Esophagus (tissue), 2 donors: Measurements from ENCODE around the gene SIM2. TPM values are rescaled to one million over a fixed set of nuclear protein-coding genes. Genes with fewer than 3 reads are reported as not detected.
A peak's percentile ranks its signal among the peaks of the same experiment; 100 is the strongest.

Experiments used
- H3K27ac ChIP-seq, 2 donors: one replicate each; pipeline ENCODE4 v1.5.1; 2013; ENCODE audit warnings: low read depth in 2 of 2, mild to moderate bottlenecking in 2 of 2, inconsistent platforms in 1 of 2, low read length in 1 of 2, moderate library complexity in 1 of 2
- H3K27me3 ChIP-seq, 2 donors: one replicate each; pipeline ENCODE4 v1.6.1; 2013; ENCODE audit warnings: low read length in 2 of 2, control low read depth in 1 of 2, mild to moderate bottlenecking in 1 of 2; ENCODE audit not compliant: insufficient read depth in 2 of 2, control insufficient read depth in 1 of 2
- H3K36me3 ChIP-seq, 2 donors: one replicate each; pipeline ENCODE4 v1.6.1; 2013; ENCODE audit warnings: low read length in 1 of 2; ENCODE audit not compliant: control insufficient read depth in 2 of 2, insufficient read depth in 2 of 2
- H3K4me1 ChIP-seq, 2 donors: one replicate each; pipeline ENCODE4 v1.6.1; 2013; ENCODE audit warnings: low read length in 1 of 2; ENCODE audit not compliant: control insufficient read depth in 2 of 2, insufficient read depth in 2 of 2
- H3K4me3 ChIP-seq, 2 donors: one replicate each; pipeline ENCODE4 v1.5.1; 2013; ENCODE audit warnings: low read length in 2 of 2, mild to moderate bottlenecking in 2 of 2, low read depth in 1 of 2, moderate library complexity in 1 of 2
- H3K9me3 ChIP-seq, 2 donors: one replicate each; pipeline ENCODE4 v1.6.1; 2013; ENCODE audit warnings: mild to moderate bottlenecking in 2 of 2, low read depth in 1 of 2, low read length in 1 of 2, moderate library complexity in 1 of 2; ENCODE audit not compliant: control insufficient read depth in 2 of 2, insufficient read depth in 1 of 2
- WGBS, 2 donors: extraction: QIAGEN DNeasy Blood & Tissue Kit; methylation state at CpG; one replicate each; pipeline ENCODE4 v1.1.7; 2013; 5-methylcytosine and 5-hydroxymethylcytosine counted together
- polyA plus RNA-seq, 2 donors: library from polyadenylated mRNA; stranded (reverse); fragments of 200-250 nt; gene quantifications; one replicate each; pipeline ENCODE4 v1.2.3, GENCODE V29; 2013
- donor health status: healthy with polysubstance abuse.
- donor health status: Bipolar disorder and iron deficiency.

SIM2 gene
- polyA plus RNA-seq, 2 donors: 18.7 to 42.9 TPM

DNA sequence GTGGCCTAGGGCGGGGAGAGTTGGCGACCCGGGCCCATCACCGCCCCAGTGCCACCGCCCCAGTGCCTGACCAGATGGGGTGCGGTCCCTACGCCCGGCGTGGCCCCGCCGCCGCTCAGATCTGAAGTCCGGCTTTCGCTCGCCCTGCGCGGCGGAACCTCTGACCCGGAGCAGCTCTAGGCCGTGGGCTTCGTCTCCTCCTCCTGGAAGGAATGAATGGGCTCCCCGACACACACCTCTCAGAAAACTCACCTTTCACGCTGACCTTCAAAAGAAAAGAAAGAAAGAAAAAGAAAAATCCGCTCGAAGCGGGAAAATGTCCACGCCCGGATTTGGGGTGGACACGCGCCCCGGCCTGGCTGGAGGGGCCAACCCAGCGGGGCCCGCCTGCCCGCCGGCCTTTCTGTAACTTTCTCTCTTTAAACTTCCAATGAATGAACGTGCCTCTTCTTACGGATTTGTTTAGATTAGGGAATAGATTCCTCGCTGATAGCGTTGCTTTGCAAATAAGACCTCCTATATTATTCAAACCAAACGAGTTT is 5.4 kb upstream of the SIM2 start:
- 7% methylated on average over 40 of the region's 40 CpGs for WGBS, 2 donors
- Histone ChIP-seq H3K27ac (peak overlapping the region; percentile 71 to 79), H3K4me1 (peaks cover 3 to 5% of the 10 kb centered on the region in 2 donors), H3K27me3 (peaks cover 0 to 4% of the 10 kb centered on the region in 2 donors), H3K36me3 (no peaks in the 10 kb centered on the region), H3K9me3 (no peaks in the 10 kb centered on the region), H3K4me3 (peak overlapping the region; percentile 47 to 49)

DNA sequence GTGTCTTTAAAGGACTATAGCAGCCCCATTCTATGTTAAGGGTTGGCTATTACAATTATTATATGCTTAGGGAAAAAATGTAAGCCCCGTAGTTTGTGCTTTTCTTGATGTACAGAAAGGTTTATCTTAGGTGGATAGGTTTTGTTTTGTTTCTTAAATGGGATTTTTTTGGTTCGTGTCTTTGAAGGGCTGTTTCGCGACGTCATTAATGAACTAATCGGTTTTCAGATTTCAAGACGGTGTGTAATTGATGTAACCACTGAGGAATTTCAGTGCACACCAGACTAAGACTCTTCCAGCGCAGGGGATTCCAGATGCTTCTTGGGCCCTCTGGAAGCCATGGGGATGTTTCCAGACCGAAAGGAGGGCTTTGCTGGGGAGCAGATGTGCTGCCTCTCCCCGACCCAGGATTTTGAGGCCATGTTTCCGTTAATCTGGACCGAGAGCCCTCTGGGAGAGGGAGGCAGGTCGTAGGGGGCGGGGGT is 4.8 kb upstream of the SIM2 start:
- 6 to 11% methylated on average over 14 of the region's 14 CpGs for WGBS, 2 donors
- H3K36me3 ChIP-seq: no peaks in the 10 kb centered on the region
- H3K27ac ChIP-seq: peak overlapping the region; percentile 53 to 85
- H3K9me3 ChIP-seq: no peaks in the 10 kb centered on the region
- peaks cover 0 to 4% of the 10 kb centered on the region in 2 donors for H3K27me3 ChIP-seq
- H3K4me1 ChIP-seq: peaks cover 3 to 5% of the 10 kb centered on the region in 2 donors
- peak overlapping the region in 1 of 2 donors; percentile 75 for H3K4me3 ChIP-seq

DNA sequence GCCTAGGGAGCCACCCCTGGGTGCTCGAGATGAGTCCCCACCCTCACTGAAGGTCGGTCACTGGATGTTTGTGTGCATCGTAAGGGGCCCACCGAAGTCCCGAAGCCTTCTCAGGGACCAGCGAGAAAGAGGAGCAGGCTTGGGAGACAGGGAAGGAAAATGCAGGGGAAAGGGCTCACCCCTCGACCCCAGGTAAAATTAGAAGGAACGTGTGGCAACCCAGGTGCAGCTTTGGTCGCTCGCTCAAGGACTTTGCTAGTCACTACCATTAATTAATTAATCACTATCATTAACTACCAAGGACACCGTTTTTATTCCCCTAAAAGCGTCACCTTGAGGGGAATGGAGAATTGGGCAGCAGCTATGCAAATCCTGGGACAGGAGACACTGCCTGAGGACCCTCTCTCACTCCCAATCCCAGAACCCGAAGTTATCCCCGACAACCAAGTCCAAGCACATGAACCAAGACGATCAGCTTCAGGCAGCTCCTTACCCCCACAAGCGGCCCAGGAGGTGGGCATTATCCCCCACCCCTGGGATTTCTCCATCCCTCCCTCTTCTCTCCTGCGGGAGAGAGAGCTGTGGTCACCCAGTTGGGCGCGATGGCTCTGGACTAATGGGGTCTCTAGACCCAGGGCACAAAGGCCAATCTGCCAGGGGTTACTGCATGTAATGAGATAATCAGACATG is 4.2 kb upstream of the SIM2 start:
- peaks cover 0 to 4% of the 10 kb centered on the region in 2 donors for H3K27me3 ChIP-seq
- no peaks in the 10 kb centered on the region for H3K9me3 ChIP-seq
- WGBS, 2 donors: 8 to 11% methylated on average over 19 of the region's 19 CpGs
- H3K4me3 ChIP-seq: peak overlapping the region in 1 of 2 donors; percentile 75
- peak overlapping the region; percentile 53 to 85 for H3K27ac ChIP-seq
- H3K4me1 ChIP-seq: peaks cover 3 to 5% of the 10 kb centered on the region in 2 donors
- H3K36me3 ChIP-seq: no peaks in the 10 kb centered on the region

DNA sequence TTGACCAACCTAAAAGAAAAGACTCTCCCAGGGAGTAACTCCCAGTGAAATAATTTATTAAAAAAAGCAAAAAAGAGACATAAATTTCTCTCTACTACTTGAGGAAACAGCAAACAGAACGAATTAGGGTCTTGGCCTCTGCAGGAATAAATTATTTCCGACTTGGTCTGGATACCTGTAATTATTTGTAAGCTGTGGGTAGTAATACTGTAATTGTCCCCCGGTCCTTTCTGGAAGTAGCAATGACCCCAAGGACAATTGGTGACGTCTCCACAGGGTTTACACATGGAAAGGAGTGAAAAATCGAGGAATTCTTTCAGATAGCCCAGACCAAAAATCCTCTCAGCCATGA is 3.7 kb upstream of the SIM2 start:
- Histone ChIP-seq H3K4me3 (peak overlapping the region in 1 of 2 donors; percentile 75), H3K27ac (peak overlapping the region; percentile 53 to 90), H3K9me3 (no peaks in the 10 kb centered on the region), H3K36me3 (no peaks in the 10 kb centered on the region), H3K27me3 (peaks cover 0 to 4% of the 10 kb centered on the region in 2 donors), H3K4me1 (peaks cover 3 to 5% of the 10 kb centered on the region in 2 donors)
- WGBS, 2 donors: 13 to 15% methylated on average over 5 of the region's 5 CpGs

DNA sequence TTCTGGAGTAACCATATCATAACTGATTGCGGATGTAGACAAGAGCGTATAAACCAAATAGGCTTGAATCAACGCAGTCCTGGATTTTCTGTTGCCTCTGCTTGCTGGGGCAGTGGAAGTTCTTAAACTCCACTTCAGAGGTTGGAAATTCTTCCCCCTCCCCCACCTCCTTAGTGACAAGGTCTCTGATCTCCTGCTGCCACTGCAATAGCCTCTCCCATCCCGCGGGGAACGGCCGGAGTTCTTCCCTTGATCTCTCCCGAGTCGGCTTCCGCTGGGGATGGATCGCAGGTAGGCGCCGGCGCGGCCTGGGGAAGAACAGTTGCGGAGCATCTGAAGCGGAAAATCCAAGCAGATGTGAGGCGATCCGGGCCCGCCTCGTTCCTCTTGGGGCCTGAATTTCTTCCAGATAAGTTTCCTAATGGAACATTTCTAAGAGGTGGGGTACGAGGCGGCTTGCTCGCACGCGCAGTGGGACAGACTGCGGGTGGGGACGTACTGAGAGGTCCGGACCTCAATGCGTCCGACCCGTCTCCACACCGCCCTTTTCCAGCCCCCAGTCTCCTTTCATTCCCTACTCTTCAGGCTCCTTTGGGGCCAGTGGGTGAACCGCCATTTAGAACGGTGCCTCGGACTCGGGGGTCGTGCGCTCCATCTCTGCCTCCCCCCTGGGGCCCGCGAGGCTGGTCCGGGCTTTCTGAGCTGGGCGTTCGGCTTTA is 3.1 kb upstream of the SIM2 start:
- 6 to 8% methylated on average over 42 to 44 of the region's 44 CpGs for WGBS, 2 donors
- Histone ChIP-seq H3K36me3 (no peaks in the 10 kb centered on the region), H3K27me3 (peaks cover 0 to 4% of the 10 kb centered on the region in 2 donors), H3K27ac (peak overlapping the region; percentile 51 to 90), H3K4me3 (peak overlapping the region; percentile 66 to 75), H3K4me1 (peaks cover 3 to 5% of the 10 kb centered on the region in 2 donors), H3K9me3 (no peaks in the 10 kb centered on the region)

DNA sequence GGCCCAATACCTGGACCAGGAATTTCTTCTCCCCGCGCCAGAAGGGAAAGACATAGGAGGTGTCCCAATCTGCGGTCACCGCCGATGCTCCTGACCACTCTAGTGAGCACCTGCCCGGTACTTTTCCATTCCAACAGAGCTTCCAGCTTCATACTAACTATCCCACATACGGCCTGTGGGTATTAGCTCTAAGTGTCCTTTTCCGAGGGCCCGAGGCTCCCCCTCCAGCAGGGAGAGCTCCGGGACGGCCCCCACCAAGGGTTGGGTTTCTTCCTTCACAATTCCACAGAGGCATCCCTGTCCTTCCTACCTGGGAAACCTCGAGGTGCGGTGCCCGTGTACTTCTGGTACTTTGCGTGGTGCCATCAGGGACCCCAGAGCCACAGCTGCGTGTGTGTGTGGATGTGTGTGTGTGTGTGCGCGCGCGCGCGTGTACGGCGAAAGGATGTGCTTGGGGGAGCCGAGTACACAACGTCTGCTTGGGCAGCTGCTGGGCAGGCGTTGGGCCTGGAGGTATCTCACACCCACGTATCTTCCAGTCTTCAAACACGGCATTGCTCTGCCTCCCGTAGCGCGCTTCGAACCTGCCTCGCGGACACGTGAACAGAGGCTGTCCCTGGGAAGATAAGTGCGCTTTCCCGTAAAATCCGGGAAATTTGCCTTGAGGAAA is 2.4 kb upstream of the SIM2 start:
- Histone ChIP-seq H3K27me3 (peaks cover 0 to 4% of the 10 kb centered on the region in 2 donors), H3K36me3 (peaks cover 0 to 4% of the 10 kb centered on the region in 2 donors), H3K4me3 (peak overlapping the region; percentile 66 to 75), H3K9me3 (peaks cover 0 to 3% of the 10 kb centered on the region in 2 donors), H3K27ac (peak overlapping the region; percentile 51 to 90), H3K4me1 (peaks cover 5 to 9% of the 10 kb centered on the region in 2 donors)
- WGBS, 2 donors: 7 to 9% methylated on average over 38 to 39 of the region's 39 CpGs

DNA sequence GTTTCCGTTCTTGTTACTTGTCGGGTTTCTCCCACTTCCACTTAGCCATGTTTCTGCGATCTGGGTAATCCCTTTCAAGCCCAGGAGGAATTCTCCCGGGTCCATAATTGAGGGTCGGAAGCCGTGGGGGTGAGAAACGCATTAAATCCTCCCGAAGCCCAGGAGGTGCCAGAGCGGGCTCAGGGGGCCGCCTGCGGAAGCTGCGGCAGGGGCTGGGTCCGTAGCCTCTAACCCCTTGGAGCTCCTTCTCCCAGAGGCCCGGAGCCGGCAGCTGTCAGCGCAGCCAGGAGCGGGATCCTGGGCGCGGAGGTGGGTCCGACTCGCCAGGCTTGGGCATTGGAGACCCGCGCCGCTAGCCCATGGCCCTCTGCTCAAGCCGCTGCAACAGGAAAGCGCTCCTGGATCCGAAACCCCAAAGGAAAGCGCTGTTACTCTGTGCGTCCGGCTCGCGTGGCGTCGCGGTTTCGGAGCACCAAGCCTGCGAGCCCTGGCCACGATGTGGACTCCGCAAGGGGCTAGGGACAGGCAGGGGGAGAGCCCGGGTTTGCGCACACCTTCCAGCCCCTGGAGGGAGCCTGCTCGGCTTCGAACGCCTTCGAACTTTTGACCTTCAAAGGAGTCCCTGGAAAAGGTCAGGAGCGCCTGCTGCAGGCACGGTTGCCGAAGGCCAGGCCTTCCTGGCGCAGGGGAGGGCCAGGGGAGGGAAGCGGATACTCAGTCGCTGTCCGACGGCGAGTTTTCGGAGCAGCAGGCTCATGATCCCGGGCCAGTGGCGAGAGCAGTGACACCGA is 1.7 kb upstream of the SIM2 start:
- peaks cover 0 to 4% of the 10 kb centered on the region in 2 donors for H3K27me3 ChIP-seq
- peaks cover 0 to 4% of the 10 kb centered on the region in 2 donors for H3K36me3 ChIP-seq
- peak overlapping the region; percentile 66 to 75 for H3K4me3 ChIP-seq
- WGBS, 2 donors: 4 to 11% methylated on average over 54 to 58 of the region's 58 CpGs
- peaks cover 5 to 9% of the 10 kb centered on the region in 2 donors for H3K4me1 ChIP-seq
- H3K27ac ChIP-seq: peak overlapping the region; percentile 90 to 93
- peaks cover 0 to 3% of the 10 kb centered on the region in 2 donors for H3K9me3 ChIP-seq

DNA sequence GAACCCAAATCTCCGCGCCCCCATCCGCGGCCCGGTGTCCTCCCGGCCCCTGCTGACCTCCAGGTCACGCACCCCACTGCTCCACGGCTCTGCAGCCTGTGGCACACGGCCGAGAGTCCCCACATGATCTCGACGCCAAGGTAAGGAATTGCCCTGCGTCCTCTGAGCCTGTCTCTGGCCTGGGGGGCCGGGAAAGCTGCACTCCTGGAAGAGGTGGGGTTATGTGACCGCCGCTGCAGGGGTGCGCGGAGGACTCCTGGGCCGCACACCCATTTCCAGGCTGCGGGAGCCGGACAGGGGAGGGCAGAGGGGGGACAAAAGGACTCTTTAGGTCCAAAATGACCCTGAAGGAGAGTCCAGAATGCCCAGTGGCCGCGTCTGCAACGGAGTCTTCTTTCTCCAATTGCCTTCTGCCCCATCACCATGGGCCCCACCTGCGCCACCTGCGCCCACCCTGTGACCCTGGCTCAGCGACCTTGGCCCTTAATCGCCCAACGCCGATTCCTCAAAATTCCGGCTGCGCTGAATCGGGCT is 997 bp upstream of the SIM2 start:
- H3K4me1 ChIP-seq: peaks cover 5 to 9% of the 10 kb centered on the region in 2 donors
- peak overlapping the region; percentile 90 to 93 for H3K27ac ChIP-seq
- H3K4me3 ChIP-seq: peak overlapping the region; percentile 66 to 75

More for the DNA sequence above, 997 bp upstream of the SIM2 start:
- peaks cover 0 to 3% of the 10 kb centered on the region in 2 donors for H3K9me3 ChIP-seq
- WGBS, 2 donors: 4 to 6% methylated on average over 33 of the region's 33 CpGs
- peaks cover 0 to 4% of the 10 kb centered on the region in 2 donors for H3K36me3 ChIP-seq
- peaks cover 0 to 4% of the 10 kb centered on the region in 2 donors for H3K27me3 ChIP-seq
